PC-3 (cell line): ENCODE data around the gene DPP7. TPM values are rescaled to one million over a fixed set of nuclear protein-coding genes. Genes with fewer than 3 reads are reported as not detected.

ENCODE experiments used
- ATAC-seq: fragments of 200-7000 bp; cut with Tn5 transposase; 2 replicates; pipeline ENCODE4 v1.9.1; 2020; ENCODE audit warnings: mild to moderate bottlenecking, moderate library complexity
- BruUV-seq: library from RNA; stranded (reverse); fragments of 400-500 nt; replicated peaks from 2 replicates; lab custom pipeline; 2021; lab: Mats Ljungman, UMichigan
- CTCF ChIA-PET: fragments of 300-600 bp; sonication (Branson Sonifier 250); formaldehyde crosslinking; loops from one replicate; lab custom pipeline; 2022; ENCODE audit warnings: antibody characterized with exemption; lab: Charles Lee
- POLR2A ChIA-PET: fragments of 300-600 bp; sonication (Branson Sonifier 250); formaldehyde crosslinking; loops from one replicate; lab custom pipeline; 2022; ENCODE audit warnings: antibody characterized with exemption; ENCODE audit not compliant: unreplicated experiment; lab: Charles Lee
- DNase-seq: peaks from one replicate; pipeline ENCODE4 v3.0.0-alpha.2; 2015
- H2AFZ ChIP-seq: fragments of 300-600 bp; sonication (generic); 2 replicates; pipeline ENCODE4 v1.6.0; 2016; ENCODE audit warnings: antibody characterized with exemption, low read length
- H3F3A ChIP-seq: fragments of 300-600 bp; sonication (generic); one replicate; pipeline ENCODE4 v1.6.0; 2017; ENCODE audit warnings: antibody characterized with exemption, low read length, control low read depth, mild to moderate bottlenecking; ENCODE audit not compliant: unreplicated experiment
- H3K27ac ChIP-seq: fragments of 300-600 bp; sonication (generic); 2 replicates; pipeline ENCODE4 v1.5.1; 2016; ENCODE audit warnings: mild to moderate bottlenecking, low read length
- H3K27me3 ChIP-seq: fragments of 300-600 bp; sonication (generic); 2 replicates; pipeline ENCODE4 v1.6.1; 2016; ENCODE audit warnings: low read length, mixed read lengths
- H3K36me3 ChIP-seq: fragments of 300-600 bp; sonication (generic); 2 replicates; pipeline ENCODE4 v1.6.1; 2016; ENCODE audit warnings: low read depth, mixed run types, low read length, mixed read lengths
- H3K4me1 ChIP-seq: fragments of 300-600 bp; sonication (generic); 2 replicates; pipeline ENCODE4 v1.5.1; 2016; ENCODE audit warnings: low read length; ENCODE audit not compliant: insufficient read depth
- H3K4me2 ChIP-seq: fragments of 300-600 bp; sonication (generic); 2 replicates; pipeline ENCODE4 v1.6.0; 2016; ENCODE audit warnings: low read length
- H3K4me3 ChIP-seq: fragments of 300-600 bp; sonication (generic); 2 replicates; pipeline ENCODE4 v1.5.1; 2016; ENCODE audit warnings: mild to moderate bottlenecking, low read length, mixed read lengths
- H3K79me2 ChIP-seq: fragments of 300-600 bp; sonication (generic); 2 replicates; pipeline ENCODE4 v1.6.1; 2017; ENCODE audit warnings: low read length, mixed read lengths
- H3K9ac ChIP-seq: fragments of 300-600 bp; sonication (generic); 2 replicates; pipeline ENCODE4 v1.6.0; 2016; ENCODE audit warnings: mild to moderate bottlenecking, low read length
- H3K9me2 ChIP-seq: fragments of 300-600 bp; sonication (generic); replicated peaks from 2 replicates; pipeline ENCODE4 v1.6.1; 2016; ENCODE audit warnings: mixed run types, low read length, mixed read lengths
- H3K9me3 ChIP-seq: fragments of 300-600 bp; sonication (generic); 2 replicates; pipeline ENCODE4 v1.6.1; 2016; ENCODE audit warnings: low read length, mixed read lengths
- H4K20me1 ChIP-seq: fragments of 300-600 bp; sonication (generic); 2 replicates; pipeline ENCODE4 v1.6.1; 2016; ENCODE audit warnings: low read length, mixed read lengths
- CTCF ChIP-seq: fragments of 300-600 bp; sonication (generic); conservative IDR thresholded peaks from 2 replicates; pipeline ENCODE4 v1.5.1; 2017; ENCODE audit warnings: antibody characterized with exemption, low read depth, mild to moderate bottlenecking, low read length
- EZH2 ChIP-seq: fragments of 300-600 bp; sonication (generic); IDR thresholded peaks from one replicate; pipeline ENCODE4 v1.6.1; 2017; ENCODE audit warnings: antibody characterized with exemption, mild to moderate bottlenecking, low read length; ENCODE audit not compliant: unreplicated experiment
- EZH2phosphoT487 ChIP-seq: fragments of 300-600 bp; sonication (generic); IDR thresholded peaks from 2 replicates; pipeline ENCODE4 v1.6.1; 2018; ENCODE audit warnings: mild to moderate bottlenecking, antibody characterized with exemption, low read length, borderline replicate concordance
- intact Hi-C: fragments of 100-400 bp; cut with micrococcal nuclease; formaldehyde crosslinking; loops from 2 replicates; pipeline ENCODE4 v1.9.0; 2023
- total RNA-seq: library from RNA; depleted of rRNA; stranded (reverse); fragments of >200 nt; gene quantifications from 2 replicates; pipeline ENCODE4 v1.2.3, GENCODE V29; 2014

DPP7 gene
- total RNA-seq, 1 experiment from 2014 or later, result 103 TPM

- no peaks in the 10 kb centered on the region for H3F3A ChIP-seq
- CTCF ChIA-PET, result no interaction called here
- peaks cover 8% of the 10 kb centered on the region; the same call in 1 of the 2 replicates for H3K79me2 ChIP-seq
- H3K9me2 ChIP-seq, result no peaks in the 10 kb centered on the region
- no peaks in the 10 kb centered on the region for H4K20me1 ChIP-seq
- intact Hi-C loops, result no loop called here
- no peaks in the 10 kb centered on the region for H3K9me3 ChIP-seq
- no peak overlapping the region for H3K4me2 ChIP-seq
- no peak overlapping the region for H3K27ac ChIP-seq
- ATAC-seq, result no peak
- POLR2A ChIA-PET, result no interaction called here
- no peaks in the 10 kb centered on the region for H3K36me3 ChIP-seq
- H2AFZ ChIP-seq, result no peak overlapping the region
- H3K4me1 ChIP-seq, result peaks cover 19% of the 10 kb centered on the region
- H3K4me3 ChIP-seq, result no peak overlapping the region
- no TSS peak for BruUV-seq
- H3K9ac ChIP-seq, result no peak overlapping the region
- TF ChIP-seq EZH2phosphoT487, result no peak
- no peak for TF ChIP-seq CTCF
- TF ChIP-seq EZH2, result no peak
- DNase-seq, result no peak
- H3K27me3 ChIP-seq, result no peaks in the 10 kb centered on the region
These were observed 34.0 kb downstream of the DPP7 start for GRCh38 chr9:137080260-137081122.

- H3K4me2 ChIP-seq, result no peak overlapping the region
- no peaks in the 10 kb centered on the region for H4K20me1 ChIP-seq
- H3K4me1 ChIP-seq, result peaks cover 16% of the 10 kb centered on the region
- ChIA-PET POLR2A (no interaction called here), CTCF (no interaction called here)
- no peaks in the 10 kb centered on the region for H3F3A ChIP-seq
- H3K9ac ChIP-seq, result no peak overlapping the region
- intact Hi-C loops, result no loop called here
- H3K79me2 ChIP-seq, result peaks cover 8% of the 10 kb centered on the region; the same call in 1 of the 2 replicates
- H3K36me3 ChIP-seq, result no peaks in the 10 kb centered on the region
- no peaks in the 10 kb centered on the region for H3K27me3 ChIP-seq
- no TSS peak for BruUV-seq
- no peak overlapping the region for H3K27ac ChIP-seq
- no peaks in the 10 kb centered on the region for H3K9me3 ChIP-seq
- no peak for DNase-seq
- TF ChIP-seq EZH2 (no peak), CTCF (no peak), EZH2phosphoT487 (no peak)
- H2AFZ ChIP-seq, result no peak overlapping the region
- H3K4me3 ChIP-seq, result no peak overlapping the region
- ATAC-seq, result no peak
- no peaks in the 10 kb centered on the region for H3K9me2 ChIP-seq
These were observed 35.1 kb downstream of the DPP7 start for GRCh38 chr9:137079401-137079787.
